Peyer's patch (tissue), 4 donors: ENCODE results near the gene TAS1R3.

ENCODE experiments used
- POLR2A ChIP-seq, 2 donors: fragments of 450-650 bp; IDR thresholded peaks; one replicate each; pipeline ENCODE4 v1.5.1; 2017; ENCODE audit warnings: antibody characterized with exemption in 2 of 2, mild to moderate bottlenecking in 2 of 2, moderate library complexity in 2 of 2
- TF ChIP-seq, protein P1 (sequence below), 6 experiments: fragments of 450-650 bp in 4 of 6; fragments of 200-600 bp in 2 of 6; sonication (generic) in 1 of 6; IDR thresholded peaks; one replicate each; pipeline ENCODE4 v1.5.1; 2017 to 2019; ENCODE audit warnings: antibody characterized with exemption in 6 of 6, mild to moderate bottlenecking in 3 of 6, moderate library complexity in 1 of 6

DNA sequence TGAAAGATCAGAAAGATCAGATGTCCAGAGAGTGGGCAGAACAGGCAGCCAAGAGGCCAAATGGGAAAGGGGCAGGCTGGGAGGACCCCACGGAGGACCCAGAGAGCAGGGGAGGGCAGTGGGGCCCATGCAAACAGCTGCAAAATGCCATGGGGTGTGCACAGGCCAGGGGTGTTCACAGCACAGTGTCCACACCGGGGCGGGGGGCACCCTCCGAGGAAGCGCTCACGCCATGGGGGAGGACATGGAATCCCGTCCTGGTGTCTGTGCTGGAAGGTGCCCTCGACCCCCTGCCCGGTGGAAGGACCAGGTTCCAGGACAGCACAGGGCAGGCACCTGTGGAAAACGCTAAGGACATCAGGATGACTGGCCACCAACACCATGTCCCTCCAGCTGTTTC lies 8.1 kb upstream of the TAS1R3 start:
- TF ChIP-seq POLR2A (IDR thresholded peaks at IDR 0.05), result no peak
- TF ChIP-seq, protein P1, sequence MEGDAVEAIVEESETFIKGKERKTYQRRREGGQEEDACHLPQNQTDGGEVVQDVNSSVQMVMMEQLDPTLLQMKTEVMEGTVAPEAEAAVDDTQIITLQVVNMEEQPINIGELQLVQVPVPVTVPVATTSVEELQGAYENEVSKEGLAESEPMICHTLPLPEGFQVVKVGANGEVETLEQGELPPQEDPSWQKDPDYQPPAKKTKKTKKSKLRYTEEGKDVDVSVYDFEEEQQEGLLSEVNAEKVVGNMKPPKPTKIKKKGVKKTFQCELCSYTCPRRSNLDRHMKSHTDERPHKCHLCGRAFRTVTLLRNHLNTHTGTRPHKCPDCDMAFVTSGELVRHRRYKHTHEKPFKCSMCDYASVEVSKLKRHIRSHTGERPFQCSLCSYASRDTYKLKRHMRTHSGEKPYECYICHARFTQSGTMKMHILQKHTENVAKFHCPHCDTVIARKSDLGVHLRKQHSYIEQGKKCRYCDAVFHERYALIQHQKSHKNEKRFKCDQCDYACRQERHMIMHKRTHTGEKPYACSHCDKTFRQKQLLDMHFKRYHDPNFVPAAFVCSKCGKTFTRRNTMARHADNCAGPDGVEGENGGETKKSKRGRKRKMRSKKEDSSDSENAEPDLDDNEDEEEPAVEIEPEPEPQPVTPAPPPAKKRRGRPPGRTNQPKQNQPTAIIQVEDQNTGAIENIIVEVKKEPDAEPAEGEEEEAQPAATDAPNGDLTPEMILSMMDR (IDR thresholded peaks at IDR 0.05), result no peak
